Hippocampal formation (tissue), 2 donors: ENCODE data around the gene BMP2K.

Experiments
- DNase-seq, 2 donors: peaks; one replicate each; lab custom pipeline; 2025; lab: John Stamatoyannopoulos, UW

BMP2K gene

DNA sequence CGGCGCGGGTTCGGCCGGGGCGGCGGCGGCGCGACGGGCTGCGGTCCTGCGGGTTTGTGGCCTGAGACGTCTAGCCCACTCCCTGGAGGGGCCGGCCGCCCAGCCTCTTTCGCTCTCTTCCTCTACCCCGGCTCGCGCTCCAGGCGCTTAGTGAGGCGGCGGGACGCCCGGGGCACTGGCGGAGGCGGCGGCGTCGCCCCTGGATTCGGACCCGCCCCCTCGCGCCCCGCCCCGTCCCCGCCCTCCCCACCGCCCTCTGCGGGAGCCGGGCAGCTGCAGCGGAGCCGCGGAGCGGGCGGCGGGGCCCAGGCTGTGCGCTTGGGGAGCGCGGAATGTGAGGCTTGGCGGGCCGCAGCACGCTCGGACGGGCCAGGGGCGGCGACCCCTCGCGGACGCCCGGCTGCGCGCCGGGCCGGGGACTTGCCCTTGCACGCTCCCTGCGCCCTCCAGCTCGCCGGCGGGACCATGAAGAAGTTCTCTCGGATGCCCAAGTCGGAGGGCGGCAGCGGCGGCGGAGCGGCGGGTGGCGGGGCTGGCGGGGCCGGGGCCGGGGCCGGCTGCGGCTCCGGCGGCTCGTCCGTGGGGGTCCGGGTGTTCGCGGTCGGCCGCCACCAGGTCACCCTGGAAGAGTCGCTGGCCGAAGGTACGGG lies at the start of gene BMP2K:
Gene BMP2K (plus strand): TSS at position 272 of the 650 bp plus-strand sequence. CDS start 194 bp downstream, at position 466.
- DNase-seq: peak; percentile 60 to 91

DNA sequence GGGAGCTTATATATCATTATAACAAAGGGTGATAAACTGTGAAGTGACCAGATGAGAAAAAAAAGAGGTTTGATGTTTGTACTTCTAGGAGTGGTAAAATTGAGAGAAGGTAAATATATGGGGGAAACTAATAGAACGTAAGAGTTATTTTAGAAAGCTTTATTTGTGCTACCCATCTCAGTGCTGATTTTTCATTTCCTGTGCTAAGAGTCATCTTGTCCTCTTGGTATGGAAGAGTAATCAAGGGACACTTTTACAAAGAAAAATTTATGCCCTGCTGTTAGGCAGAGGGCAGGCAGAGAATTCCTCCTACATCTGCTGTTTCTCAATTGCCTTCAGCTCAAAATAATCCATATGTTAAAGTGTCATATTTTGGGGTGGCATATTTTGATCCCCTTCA lies 49.6 kb upstream of the BMP2K start:
- DNase-seq: no peak

DNA sequence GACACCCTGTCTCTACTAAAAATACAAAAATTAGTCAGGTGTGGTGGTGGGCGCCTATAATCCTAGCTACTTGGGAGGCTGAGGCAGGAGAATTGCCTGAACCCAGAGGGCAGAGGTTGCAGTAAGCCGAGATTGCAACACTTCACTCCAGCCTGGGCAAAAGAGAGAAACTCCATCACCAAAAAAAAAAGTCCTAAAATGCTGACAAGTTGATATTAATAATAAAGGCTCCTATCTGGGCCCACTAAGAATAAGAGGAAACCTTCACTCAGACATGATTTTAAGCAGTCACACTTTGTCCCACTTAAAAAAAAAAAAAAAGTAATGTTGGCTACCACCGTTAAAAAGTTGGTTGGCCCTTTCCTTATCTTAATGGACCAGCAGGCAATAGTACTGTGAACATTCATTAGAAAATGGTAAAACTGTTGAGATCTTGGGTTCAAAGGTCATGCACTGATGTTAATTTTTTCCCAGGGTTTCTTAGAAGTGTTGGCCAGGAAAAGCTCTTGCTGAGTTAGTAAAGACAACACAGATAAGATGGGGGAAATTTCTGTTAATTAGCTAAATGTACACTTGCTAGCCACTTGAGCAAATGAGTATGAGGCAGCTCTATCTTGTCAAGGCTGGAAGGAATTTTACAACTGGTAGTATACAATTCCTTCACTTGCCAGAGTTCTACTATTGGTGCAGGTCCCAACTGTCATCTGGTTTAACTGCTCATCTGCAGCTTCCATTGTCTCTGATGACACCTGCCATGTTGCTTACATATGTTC lies 43.6 kb upstream of the BMP2K start:
- no peak for DNase-seq

DNA sequence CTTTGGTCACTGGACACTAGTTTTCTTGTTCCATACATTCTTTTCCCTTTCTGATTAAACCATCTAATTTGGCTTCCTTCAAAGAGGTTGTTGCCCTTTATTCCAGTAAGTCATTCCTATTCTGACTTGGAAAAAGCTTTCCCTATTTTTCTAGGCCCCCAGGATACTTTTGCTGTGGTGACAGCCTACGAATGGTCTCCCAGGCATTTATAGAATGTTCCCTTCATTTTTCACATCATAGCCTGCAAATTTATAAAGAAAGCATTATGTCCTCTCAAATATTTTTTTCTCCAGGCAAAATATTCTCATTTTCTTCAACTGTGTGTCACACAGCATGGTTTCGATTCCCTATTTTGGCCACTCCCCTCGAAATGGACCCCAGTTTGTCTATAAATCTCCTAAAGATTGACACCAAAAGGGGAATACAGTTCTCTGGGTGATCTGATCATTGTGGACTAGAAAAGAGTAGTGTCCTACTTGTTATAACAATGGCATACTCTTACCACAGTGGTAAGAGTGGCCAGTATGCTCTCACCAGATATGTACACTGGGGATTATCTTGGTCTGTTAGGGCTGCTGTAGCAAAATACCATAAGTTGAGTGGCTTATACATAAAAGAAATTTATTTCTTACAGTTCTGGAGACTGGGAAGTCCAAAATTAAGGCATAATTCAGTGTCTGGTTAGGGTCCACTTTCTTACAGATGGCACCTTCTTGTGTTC lies 41.5 kb upstream of the BMP2K start:
- DNase-seq: no peak

DNA sequence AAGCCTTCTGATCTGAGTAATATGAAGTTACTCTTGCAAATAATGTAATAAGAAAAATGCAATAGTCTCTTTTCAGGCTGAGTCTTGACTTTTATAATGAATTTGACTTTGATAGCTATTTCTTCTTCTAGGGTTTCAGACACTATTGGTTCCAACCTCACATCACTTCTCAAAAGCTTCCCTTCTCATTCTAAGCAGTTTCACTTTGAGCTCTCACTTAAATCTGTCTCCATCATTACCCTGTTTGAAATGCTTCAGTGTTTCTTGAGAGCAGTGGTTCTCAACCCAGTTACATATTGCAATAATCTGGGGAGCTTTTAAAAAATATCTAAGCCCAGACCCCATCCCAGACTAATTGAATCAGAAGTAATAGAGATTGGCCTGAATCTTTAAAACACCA lies 40.5 kb upstream of the BMP2K start:
- DNase-seq: peak in 1 of 2 donors; percentile 5

DNA sequence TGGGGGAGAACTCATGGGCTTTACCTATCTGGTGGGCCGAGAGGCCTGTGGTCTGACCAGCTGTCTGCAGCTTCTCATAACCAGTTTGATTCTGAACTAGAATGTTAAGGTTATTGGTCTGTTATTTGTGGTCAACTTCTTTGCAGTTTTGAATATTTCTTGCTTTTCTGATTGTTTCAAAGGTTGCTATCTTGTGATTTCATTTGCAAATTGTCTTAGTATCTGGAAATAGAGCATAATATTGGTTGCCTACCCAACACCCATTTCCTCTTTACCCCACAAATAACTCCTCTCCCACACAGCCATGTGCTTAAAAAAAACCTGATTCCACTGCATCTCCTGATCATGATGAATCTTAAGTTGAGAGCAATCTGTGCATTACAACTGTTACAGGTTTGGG lies 39.1 kb upstream of the BMP2K start:
- peak in 1 of 2 donors; percentile 31 for DNase-seq

DNA sequence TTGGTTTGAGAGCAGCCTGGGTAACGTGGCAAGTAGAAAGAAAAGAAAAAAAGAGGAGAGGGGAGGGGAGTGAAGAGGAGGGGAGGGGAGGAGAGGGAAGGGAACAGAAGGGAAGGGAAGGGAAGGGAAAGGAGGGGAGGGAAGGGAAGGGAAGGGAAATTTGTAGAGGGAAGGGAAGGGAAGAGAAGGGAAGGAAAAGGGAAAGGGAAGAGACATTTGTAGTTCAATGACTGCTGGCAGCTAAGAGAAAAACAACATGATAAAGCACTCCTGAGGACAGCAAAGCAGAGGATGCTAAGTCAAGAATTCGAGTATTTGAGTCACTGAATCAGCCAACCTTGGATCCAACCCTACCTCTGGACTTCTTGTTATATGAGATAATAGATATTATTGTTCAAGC lies 38.2 kb upstream of the BMP2K start:
- no peak for DNase-seq

DNA sequence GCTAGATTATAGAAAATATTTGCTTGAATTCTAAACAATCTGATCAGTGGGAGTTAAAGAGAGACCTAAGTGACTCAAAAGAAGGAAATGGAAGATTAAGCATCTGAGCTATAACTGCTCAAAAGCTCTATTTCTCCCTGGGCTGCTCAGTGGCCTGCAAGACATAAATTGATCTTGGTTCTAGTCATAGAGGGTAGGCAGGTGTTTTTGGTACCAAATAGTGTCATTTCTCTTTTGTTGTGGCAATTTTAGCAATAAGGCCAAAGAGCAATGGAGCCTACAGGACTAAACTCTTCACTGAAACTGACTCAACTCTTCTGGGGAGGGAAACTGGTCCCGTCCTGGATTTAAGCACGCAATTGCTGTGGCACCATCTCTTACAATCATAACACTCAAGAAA lies 33.9 kb upstream of the BMP2K start:
- DNase-seq: no peak

DNA sequence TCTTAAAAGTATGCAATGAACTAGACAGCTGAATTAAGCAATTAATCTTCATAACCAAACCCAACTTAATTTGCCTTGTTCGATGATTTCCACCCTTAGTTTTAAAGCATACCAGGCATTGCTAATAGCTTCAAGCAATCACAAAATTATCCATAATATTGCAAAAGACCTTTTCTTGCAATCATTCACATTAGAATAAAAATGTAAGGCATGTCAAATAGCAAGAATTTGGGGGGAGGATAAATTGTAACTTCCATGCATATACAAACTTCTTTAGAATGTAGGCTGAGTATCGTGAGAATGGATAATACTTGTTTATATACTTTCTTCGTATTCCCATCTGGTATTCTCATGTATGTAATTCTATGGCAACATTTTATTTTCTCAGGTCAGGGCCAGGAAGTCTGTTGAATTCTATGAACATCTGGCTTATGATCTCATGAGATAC lies 28.7 kb upstream of the BMP2K start:
- DNase-seq: no peak

DNA sequence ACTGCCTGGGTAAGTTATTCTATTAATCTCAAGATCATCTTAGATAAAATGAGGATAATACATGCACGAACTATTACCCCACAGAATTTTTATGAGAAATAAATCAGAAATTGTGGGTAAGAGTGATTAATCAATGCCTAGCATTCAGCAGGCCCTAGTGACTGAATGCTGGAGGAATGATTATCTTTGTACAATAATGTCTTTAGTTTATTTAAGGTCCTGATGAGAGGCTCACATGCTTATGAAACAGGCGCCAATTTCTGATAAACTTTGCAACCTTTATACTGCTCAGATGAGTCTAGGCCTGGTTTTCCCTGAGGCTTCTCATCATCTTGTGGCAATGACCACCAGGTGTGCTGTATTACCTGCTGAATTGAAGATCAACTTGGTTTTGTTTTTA lies 27.8 kb upstream of the BMP2K start:
- DNase-seq: no peak

DNA sequence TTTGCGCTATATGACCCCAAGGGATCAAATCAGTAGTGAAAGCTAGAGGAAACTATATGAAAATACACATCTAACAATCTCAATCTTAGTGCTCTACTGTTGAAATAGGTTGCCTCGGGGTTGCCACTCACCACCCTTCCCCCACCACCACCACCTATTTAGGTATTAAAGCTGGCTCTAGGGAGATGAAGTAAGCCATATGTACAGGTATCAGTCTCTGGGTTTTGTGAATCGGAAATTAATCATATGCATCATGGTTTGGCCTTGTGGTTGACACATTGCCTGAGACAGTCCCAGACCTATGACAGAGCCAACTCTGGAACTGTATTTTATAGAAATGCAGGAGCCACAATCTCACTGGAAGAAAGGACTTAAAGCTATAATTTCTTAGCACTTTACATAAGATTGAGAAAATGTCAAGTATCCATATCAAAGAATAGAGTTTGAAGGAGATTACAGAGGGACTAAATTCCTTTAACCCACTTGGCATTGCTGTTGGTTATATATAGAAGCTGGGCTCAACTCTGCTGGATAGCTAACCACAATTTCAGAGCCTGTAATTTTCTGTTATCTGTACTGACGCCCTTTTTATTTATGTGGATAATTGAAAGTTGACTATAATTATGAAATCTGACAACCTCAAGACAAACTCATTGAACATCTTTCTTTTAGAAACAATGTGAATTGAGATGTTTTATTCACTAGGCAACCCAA lies 26.7 kb upstream of the BMP2K start:
- DNase-seq: no peak

DNA sequence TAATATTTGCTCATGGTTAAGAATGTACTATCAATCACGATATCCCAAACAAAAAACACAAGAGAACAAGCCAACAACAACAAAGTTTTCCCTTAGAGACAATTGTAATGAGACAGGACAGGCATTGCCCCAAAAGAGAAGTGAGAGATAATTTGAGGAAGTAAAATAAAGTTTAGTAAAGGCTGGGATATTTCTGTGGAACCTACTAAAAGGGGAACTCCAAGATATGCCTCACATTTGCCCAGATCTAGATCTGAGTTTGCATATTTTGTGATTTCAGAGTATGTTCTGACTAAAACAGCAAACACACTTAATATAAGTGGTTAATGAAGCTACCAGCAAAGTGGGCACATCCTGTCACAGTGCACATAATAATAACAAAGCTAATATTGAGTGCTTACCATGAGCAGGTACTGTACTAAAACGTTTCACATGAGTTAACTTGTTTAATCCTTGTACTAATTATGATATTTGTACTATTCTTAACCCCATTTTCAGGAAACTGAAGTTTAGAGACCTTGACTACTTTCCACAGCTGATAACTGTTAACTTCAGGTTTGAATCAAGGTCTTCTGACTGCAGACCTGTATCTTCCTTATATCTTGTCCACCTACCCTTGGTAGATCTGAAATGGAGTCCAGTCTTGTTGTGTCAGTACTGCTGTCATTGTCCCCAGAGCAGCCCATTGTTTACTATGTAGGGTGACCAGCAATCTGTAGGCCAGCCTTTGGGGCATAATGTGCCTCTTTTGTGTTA lies 26.0 kb upstream of the BMP2K start:
- DNase-seq: peak in 1 of 2 donors; percentile 12

DNA sequence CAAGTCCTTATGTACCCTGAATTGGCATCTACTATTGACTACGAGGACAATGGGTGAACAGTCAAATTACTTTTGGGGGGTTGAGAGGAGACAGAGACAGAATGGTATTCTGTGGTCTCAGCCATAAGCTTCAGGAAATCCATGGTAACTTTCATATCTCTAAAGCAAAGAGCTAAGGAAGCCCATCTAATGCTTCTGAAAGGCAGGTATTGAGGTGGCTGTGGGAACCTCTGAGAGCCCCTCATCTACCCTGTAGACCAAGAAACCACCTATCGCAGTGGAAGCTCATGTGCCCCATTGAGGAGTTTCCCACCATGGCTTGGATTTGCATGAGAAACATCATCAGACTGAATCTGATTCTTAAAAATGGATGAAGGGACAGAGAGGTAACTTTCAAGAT lies 23.1 kb upstream of the BMP2K start:
- DNase-seq: no peak

DNA sequence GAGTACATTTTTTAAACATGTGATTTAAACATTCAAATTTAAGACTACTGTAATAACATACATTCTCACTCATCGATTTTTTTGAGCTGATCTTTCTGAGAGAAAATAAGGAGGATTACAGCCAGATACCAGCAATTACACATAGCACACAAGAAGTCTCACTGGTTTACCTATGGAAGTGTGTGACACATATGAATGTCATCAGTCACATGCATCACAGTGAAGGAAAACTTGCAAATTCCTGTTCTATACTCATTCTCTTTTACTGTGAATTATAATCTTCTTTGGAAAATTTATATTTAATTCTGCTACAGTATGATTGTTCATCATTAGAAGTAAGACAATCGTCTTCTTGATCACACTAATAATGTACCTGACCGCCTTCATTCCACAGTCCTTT lies 21.3 kb upstream of the BMP2K start:
- DNase-seq: no peak

DNA sequence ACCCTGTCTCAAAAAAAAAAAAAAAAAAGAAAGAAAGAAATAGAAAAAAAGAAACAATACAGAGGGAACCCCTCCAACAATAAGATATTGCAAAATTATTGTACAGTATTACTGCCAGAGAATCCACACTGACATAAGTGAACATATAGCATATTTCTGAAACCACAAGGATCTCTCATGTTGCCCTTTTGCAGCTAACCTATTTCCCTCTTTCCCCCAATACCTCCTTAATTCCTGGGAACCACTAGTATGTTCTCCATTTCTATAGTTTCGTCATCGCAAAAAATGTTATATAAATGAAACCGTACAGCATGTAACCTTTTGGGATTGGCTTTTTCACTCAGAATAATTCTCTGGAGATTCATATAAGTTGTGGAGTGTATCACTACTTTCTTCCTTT lies 20.0 kb upstream of the BMP2K start:
- DNase-seq: no peak

DNA sequence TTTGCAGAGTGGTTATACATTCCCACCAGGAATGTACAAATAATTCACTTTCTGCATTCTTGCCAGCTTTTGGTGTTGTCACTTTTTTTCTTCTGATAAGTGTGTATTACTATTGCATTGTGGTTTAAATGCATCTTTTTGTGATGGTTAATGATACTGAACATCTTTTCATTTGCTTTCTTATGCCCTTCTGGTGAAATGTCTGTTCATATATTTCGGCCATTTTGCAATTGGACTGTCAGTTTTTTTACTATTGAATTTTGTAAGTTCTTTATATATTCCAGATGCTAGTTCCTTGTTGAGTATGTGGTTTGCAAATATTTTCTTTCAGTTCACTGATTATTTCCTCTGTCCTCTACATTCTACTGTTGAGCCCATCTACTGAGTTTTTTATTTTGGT lies 19.4 kb upstream of the BMP2K start:
- DNase-seq: no peak

DNA sequence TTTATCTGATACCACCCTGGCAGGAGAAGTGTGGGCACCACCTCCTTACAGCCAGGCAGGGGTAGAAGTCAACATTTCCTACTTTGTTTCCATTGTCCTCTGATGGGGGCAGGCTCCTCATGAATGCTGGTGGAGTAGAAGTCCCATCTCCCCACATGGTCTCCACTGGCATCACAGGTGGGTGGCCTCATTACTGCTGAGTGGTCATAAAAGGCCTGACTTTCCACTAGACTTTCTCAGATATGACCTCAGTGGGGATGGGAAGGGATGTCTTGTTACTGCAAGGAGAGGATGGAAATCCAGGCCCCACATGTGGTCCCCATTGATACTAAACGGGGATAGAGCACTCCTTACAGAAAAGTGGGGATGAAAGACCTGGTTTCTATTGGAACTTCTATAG lies 18.6 kb upstream of the BMP2K start:
- DNase-seq: no peak

DNA sequence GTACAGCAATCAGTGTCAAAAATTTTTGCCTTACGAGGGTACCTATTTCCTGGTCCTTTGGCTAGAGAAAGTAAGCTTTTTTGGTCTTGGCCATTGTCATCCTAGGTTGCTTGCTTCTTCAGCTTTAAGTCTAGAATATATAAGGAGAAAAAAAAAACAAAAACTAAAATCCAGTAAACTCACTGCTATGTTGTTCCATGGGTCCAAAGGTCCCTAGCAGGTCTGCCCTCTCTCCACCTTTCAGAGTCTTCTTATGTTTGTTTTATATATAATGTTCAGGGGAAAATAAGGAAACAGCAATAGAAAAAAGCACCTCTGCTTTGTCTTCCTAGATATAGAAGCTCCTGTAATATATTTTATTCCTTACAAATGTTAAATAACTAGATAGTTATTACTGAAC lies 18.1 kb upstream of the BMP2K start:
- no peak for DNase-seq

DNA sequence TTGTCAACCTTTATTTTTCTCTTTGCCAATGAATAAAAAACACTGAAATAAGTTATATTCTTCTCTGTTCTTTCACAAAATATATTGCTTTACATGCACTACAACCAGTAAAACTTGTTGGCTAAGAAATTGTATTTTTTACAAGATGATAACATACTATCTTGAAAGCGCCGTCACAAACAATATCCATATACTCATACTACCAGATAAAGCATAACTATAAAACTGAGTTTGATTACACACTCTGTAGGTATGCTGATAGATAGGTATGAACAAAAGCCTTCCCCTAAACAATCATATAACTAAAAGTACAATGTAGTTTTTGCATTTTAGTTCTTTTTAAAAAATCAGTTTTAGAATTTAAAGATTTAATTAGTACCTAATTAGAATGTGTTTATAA lies 13.6 kb upstream of the BMP2K start:
- no peak for DNase-seq

DNA sequence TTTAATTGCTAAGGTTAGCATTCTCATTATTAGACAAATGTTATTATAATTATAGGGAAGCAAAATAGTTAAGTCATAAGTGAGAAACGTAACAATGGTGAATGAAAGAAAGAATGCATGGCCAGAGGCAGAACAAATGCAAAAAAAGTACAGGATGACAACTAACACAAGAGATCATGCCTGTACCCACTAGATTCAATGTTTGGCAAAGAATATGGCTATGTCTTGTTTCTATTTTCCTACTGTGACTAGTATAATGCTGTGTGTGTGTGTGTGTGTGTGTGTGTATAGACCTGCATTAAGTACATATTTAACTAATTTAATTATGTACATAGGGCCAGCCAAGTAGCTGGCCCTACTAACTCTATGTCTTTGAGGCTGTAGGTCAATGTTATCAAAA lies 12.9 kb upstream of the BMP2K start:
- no peak for DNase-seq

DNA sequence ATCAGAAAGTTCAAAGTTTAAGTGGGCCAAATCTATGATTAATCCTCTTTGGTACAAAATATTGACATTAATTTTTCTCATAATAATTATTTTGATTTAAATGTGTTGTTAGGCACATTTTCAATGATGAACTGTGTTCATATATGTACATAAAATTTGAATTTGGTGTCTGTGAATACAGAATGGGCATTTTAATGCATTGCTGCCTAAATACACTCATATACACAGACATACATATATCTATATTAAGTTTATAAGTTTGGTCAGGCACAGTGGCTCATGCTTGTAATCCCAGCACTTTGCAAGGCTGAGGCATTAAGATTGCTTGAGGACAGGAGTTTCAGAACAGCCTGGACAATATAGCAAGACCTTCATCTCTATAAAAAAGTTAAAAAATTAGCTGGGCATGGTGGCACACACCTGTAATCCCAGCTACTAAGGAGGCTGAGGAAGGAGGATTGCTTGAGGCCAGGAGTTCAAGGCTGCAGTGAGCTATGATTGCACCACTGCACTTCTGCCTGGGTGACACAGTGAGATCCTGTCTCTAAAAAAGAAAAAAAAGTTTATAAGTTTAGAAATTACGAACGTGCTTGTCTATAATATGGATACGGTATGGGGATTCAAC lies 12.3 kb upstream of the BMP2K start:
- no peak for DNase-seq
